ENCODE measurements around the gene RAP1GDS1. TPM values are rescaled to one million over a fixed set of nuclear protein-coding genes. Genes with fewer than 3 reads are reported as not detected.
"Not testable (repeated sequence)": the region's sequence is repeated elsewhere in the genome, so short reads cannot be mapped to it uniquely, and the experiment has no call there.

The RAP1GDS1 gene
- polyA plus RNA-seq, 2 donors, result 12.6 to 16.5 TPM

DNA sequence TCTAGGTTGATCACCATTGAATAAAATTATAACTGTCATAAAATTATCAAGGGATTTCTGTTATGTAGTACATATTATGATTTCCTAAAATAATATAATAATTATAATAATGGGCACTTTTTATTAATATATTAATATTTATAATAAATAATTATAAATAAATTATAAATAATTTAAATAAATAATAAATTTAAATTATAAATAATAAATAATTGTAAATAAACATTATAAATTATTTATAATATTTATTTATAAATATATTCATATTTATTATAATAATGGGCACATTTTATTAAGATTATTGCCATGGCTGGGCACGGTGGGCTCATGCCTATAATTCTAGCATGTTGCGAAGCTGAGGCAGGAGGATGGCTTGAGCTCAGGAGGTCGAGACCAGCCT is 24.5 kb downstream of the RAP1GDS1 start:
- 92 to 98% methylated on average over 3 of the region's 3 CpGs for WGBS, 2 donors
- H3K4me3 ChIP-seq (ENCODE audit: low read depth in 1 of 2, low read length in 2 of 2), result no peak overlapping the region
- H3K27me3 ChIP-seq (ENCODE audit: control insufficient read depth in 1 of 2, insufficient read depth in 2 of 2, low read length in 2 of 2), result no peaks in the 10 kb centered on the region

GRCh38 chr4:98287328-98287727 is 26.1 kb downstream of the RAP1GDS1 start:
- Histone ChIP-seq H3K27ac (ENCODE audit: low read depth in 2 of 2, low read length in 1 of 2) (no peak overlapping the region), H3K4me3 (ENCODE audit: low read depth in 1 of 2, low read length in 2 of 2) (no peak overlapping the region), H3K9me3 (ENCODE audit: control insufficient read depth in 2 of 2, insufficient read depth in 1 of 2, low read depth in 1 of 2, low read length in 1 of 2) (no peaks in the 10 kb centered on the region), H3K27me3 (ENCODE audit: control insufficient read depth in 1 of 2, insufficient read depth in 2 of 2, low read length in 2 of 2) (no peaks in the 10 kb centered on the region), H3K36me3 (ENCODE audit: control insufficient read depth in 2 of 2, insufficient read depth in 2 of 2, low read length in 1 of 2) (no peaks in the 10 kb centered on the region), H3K4me1 (ENCODE audit: control insufficient read depth in 2 of 2, insufficient read depth in 2 of 2, low read length in 1 of 2) (no peaks in the 10 kb centered on the region)

More for the DNA sequence above, 24.5 kb downstream of the RAP1GDS1 start:
- no peaks in the 10 kb centered on the region for H3K36me3 ChIP-seq (ENCODE audit: control insufficient read depth in 2 of 2, insufficient read depth in 2 of 2, low read length in 1 of 2)
- H3K27ac ChIP-seq (ENCODE audit: low read depth in 2 of 2, low read length in 1 of 2), result no peak overlapping the region
- H3K4me1 ChIP-seq (ENCODE audit: control insufficient read depth in 2 of 2, insufficient read depth in 2 of 2, low read length in 1 of 2), result no peaks in the 10 kb centered on the region
- no peaks in the 10 kb centered on the region for H3K9me3 ChIP-seq (ENCODE audit: control insufficient read depth in 2 of 2, insufficient read depth in 1 of 2, low read depth in 1 of 2, low read length in 1 of 2)

DNA sequence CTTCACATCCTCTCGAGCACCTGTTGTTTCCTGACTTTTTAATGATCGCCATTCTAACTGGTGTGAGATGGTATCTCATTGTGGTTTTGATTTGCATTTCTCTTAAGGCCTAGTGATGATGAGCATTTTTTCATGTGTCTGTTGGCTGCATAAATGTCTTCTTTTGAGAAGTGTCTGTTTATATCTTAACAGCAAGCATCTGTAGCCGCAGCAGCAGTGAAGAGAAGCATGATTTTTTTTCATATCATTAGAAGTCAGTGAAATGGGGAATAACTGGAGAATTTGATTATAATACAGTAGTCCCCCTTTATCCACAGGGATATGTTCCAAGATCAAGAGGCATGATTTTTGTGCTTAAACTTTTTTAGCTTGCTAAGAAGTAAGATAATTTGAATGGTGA is 27.5 kb downstream of the RAP1GDS1 start:
- not testable (repeated sequence) for H3K36me3 ChIP-seq (ENCODE audit: control insufficient read depth in 2 of 2, insufficient read depth in 2 of 2, low read length in 1 of 2); H3K27me3 ChIP-seq (ENCODE audit: control insufficient read depth in 1 of 2, insufficient read depth in 2 of 2, low read length in 2 of 2); H3K9me3 ChIP-seq (ENCODE audit: control insufficient read depth in 2 of 2, insufficient read depth in 1 of 2, low read depth in 1 of 2, low read length in 1 of 2); H3K4me3 ChIP-seq (ENCODE audit: low read depth in 1 of 2, low read length in 2 of 2); H3K27ac ChIP-seq (ENCODE audit: low read depth in 2 of 2, low read length in 1 of 2); H3K4me1 ChIP-seq (ENCODE audit: control insufficient read depth in 2 of 2, insufficient read depth in 2 of 2, low read length in 1 of 2)
- 84 to 87% methylated on average over 3 of the region's 3 CpGs for WGBS, 2 donors

DNA sequence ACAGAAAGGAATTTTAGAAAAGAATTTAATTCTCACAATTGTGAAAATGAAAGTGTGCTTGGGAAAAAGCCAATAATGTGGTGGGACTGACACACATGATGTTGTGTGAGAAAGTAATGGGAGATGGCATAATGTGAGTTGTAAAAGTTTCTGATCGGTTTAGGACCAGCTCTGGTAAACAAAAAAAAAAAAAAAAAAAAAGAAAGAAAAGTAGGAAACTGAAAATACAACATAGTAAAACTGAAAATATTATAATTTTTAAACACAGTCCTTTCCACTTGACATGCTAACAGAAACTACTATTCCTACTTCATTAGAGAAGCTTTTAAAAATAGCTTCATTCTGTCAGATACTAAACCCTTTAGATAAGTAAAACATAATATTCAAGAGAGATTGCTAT is 28.2 kb downstream of the RAP1GDS1 start:
- Histone ChIP-seq H3K4me3 (ENCODE audit: low read depth in 1 of 2, low read length in 2 of 2) (no peak overlapping the region), H3K9me3 (ENCODE audit: control insufficient read depth in 2 of 2, insufficient read depth in 1 of 2, low read depth in 1 of 2, low read length in 1 of 2) (no peaks in the 10 kb centered on the region), H3K4me1 (ENCODE audit: control insufficient read depth in 2 of 2, insufficient read depth in 2 of 2, low read length in 1 of 2) (no peaks in the 10 kb centered on the region), H3K27me3 (ENCODE audit: control insufficient read depth in 1 of 2, insufficient read depth in 2 of 2, low read length in 2 of 2) (no peaks in the 10 kb centered on the region), H3K27ac (ENCODE audit: low read depth in 2 of 2, low read length in 1 of 2) (no peak overlapping the region), H3K36me3 (ENCODE audit: control insufficient read depth in 2 of 2, insufficient read depth in 2 of 2, low read length in 1 of 2) (peaks cover 0 to 2% of the 10 kb centered on the region in 2 donors)
- 76% methylated on average over 1 of the region's 1 CpG for WGBS, 2 donors

DNA sequence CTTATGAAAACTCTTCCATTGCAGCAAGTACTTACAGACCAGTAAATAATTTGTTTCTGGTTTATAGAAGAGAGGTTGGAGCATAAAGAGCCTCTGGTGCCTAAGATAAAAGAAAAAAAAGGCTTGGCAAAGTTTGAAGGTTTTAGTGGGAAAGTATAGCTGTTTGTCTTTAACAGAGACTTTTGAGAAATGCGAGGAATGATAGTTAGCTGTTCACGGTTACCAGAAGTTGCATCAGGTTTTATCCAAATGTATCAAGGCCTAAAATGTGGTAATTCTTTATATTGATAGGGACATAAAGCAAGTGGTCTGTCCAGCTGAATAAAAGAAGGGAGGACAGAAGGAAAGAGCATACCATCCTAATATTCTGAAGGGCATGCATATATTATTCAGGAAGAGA is 29.3 kb downstream of the RAP1GDS1 start:
- no peak overlapping the region for H3K27ac ChIP-seq (ENCODE audit: low read depth in 2 of 2, low read length in 1 of 2)
- H3K4me3 ChIP-seq (ENCODE audit: low read depth in 1 of 2, low read length in 2 of 2), result no peak overlapping the region
- H3K9me3 ChIP-seq (ENCODE audit: control insufficient read depth in 2 of 2, insufficient read depth in 1 of 2, low read depth in 1 of 2, low read length in 1 of 2), result no peaks in the 10 kb centered on the region
- peaks cover 0 to 2% of the 10 kb centered on the region in 2 donors for H3K36me3 ChIP-seq (ENCODE audit: control insufficient read depth in 2 of 2, insufficient read depth in 2 of 2, low read length in 1 of 2)
- H3K4me1 ChIP-seq (ENCODE audit: control insufficient read depth in 2 of 2, insufficient read depth in 2 of 2, low read length in 1 of 2), result no peaks in the 10 kb centered on the region
- 74 to 82% methylated on average over 2 of the region's 2 CpGs for WGBS, 2 donors
- H3K27me3 ChIP-seq (ENCODE audit: control insufficient read depth in 1 of 2, insufficient read depth in 2 of 2, low read length in 2 of 2), result no peaks in the 10 kb centered on the region

DNA sequence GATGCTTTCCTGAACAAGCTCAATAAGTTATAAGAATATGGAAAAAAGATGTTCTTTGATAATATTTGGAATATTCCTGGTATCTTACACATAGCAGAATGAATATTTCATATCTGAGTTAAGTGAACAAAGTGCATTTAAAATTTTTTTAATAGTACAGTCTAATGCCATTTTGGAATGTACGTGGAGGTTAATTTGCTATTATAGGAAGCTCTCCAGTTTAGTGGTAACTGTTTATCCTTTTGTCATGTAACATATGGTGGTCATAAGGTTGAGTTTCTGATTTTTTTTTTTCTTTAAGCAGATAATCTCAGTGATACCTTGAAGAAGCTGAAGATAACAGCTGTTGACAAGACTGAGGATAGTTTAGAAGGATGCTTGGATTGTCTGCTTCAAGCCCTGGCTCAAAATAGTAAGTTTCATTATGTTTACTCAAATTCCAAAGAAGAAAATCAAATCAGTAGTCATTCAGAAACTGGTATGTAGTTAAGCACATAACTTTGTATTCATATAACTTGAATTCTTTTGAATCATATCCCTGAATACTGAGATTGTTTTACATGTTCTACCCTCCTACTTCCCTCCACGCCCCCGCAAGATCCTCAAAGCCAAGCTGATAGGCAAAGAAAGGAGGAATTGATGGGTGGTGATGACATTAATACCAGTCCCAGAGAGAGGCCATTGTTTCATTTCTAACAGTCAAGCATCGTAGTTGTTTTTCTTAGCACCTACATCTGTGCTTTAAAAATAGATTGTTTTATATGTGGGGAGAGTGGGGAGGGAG is 32.1 kb downstream of the RAP1GDS1 start:
- H3K27me3 ChIP-seq (ENCODE audit: control insufficient read depth in 1 of 2, insufficient read depth in 2 of 2, low read length in 2 of 2), result no peaks in the 10 kb centered on the region
- no peak overlapping the region for H3K27ac ChIP-seq (ENCODE audit: low read depth in 2 of 2, low read length in 1 of 2)
- H3K9me3 ChIP-seq (ENCODE audit: control insufficient read depth in 2 of 2, insufficient read depth in 1 of 2, low read depth in 1 of 2, low read length in 1 of 2), result no peaks in the 10 kb centered on the region
- peaks cover 0 to 2% of the 10 kb centered on the region in 2 donors for H3K36me3 ChIP-seq (ENCODE audit: control insufficient read depth in 2 of 2, insufficient read depth in 2 of 2, low read length in 1 of 2)
- no peaks in the 10 kb centered on the region for H3K4me1 ChIP-seq (ENCODE audit: control insufficient read depth in 2 of 2, insufficient read depth in 2 of 2, low read length in 1 of 2)
- no peak overlapping the region for H3K4me3 ChIP-seq (ENCODE audit: low read depth in 1 of 2, low read length in 2 of 2)
- 84 to 89% methylated on average over 4 of the region's 4 CpGs for WGBS, 2 donors

- no peak overlapping the region for H3K27ac ChIP-seq (ENCODE audit: low read depth in 2 of 2, low read length in 1 of 2)
- WGBS, 2 donors, result 98% methylated on average over 2 of the region's 2 CpGs
- H3K9me3 ChIP-seq (ENCODE audit: control insufficient read depth in 2 of 2, insufficient read depth in 1 of 2, low read depth in 1 of 2, low read length in 1 of 2), result no peaks in the 10 kb centered on the region
- no peak overlapping the region for H3K4me3 ChIP-seq (ENCODE audit: low read depth in 1 of 2, low read length in 2 of 2)
- H3K36me3 ChIP-seq (ENCODE audit: control insufficient read depth in 2 of 2, insufficient read depth in 2 of 2, low read length in 1 of 2), result peaks cover 0 to 2% of the 10 kb centered on the region in 2 donors
- no peaks in the 10 kb centered on the region for H3K27me3 ChIP-seq (ENCODE audit: control insufficient read depth in 1 of 2, insufficient read depth in 2 of 2, low read length in 2 of 2)
- H3K4me1 ChIP-seq (ENCODE audit: control insufficient read depth in 2 of 2, insufficient read depth in 2 of 2, low read length in 1 of 2), result no peaks in the 10 kb centered on the region
Measured at GRCh38 chr4:98298022-98298421, 36.8 kb downstream of the RAP1GDS1 start.

- no peaks in the 10 kb centered on the region for H3K36me3 ChIP-seq (ENCODE audit: control insufficient read depth in 2 of 2, insufficient read depth in 2 of 2, low read length in 1 of 2)
- no peaks in the 10 kb centered on the region for H3K27me3 ChIP-seq (ENCODE audit: control insufficient read depth in 1 of 2, insufficient read depth in 2 of 2, low read length in 2 of 2)
- H3K4me1 ChIP-seq (ENCODE audit: control insufficient read depth in 2 of 2, insufficient read depth in 2 of 2, low read length in 1 of 2), result no peaks in the 10 kb centered on the region
- H3K9me3 ChIP-seq (ENCODE audit: control insufficient read depth in 2 of 2, insufficient read depth in 1 of 2, low read depth in 1 of 2, low read length in 1 of 2), result no peaks in the 10 kb centered on the region
- H3K27ac ChIP-seq (ENCODE audit: low read depth in 2 of 2, low read length in 1 of 2), result no peak overlapping the region
- no peak overlapping the region for H3K4me3 ChIP-seq (ENCODE audit: low read depth in 1 of 2, low read length in 2 of 2)
Measured at GRCh38 chr4:98300706-98301105, 39.5 kb downstream of the RAP1GDS1 start.

- no peak overlapping the region for H3K27ac ChIP-seq (ENCODE audit: low read depth in 2 of 2, low read length in 1 of 2)
- H3K4me1 ChIP-seq (ENCODE audit: control insufficient read depth in 2 of 2, insufficient read depth in 2 of 2, low read length in 1 of 2), result no peaks in the 10 kb centered on the region
- WGBS, 2 donors, result 66 to 76% methylated on average over 1 of the region's 1 CpG
- H3K4me3 ChIP-seq (ENCODE audit: low read depth in 1 of 2, low read length in 2 of 2), result no peak overlapping the region
- H3K27me3 ChIP-seq (ENCODE audit: control insufficient read depth in 1 of 2, insufficient read depth in 2 of 2, low read length in 2 of 2), result no peaks in the 10 kb centered on the region
- H3K9me3 ChIP-seq (ENCODE audit: control insufficient read depth in 2 of 2, insufficient read depth in 1 of 2, low read depth in 1 of 2, low read length in 1 of 2), result no peaks in the 10 kb centered on the region
- no peaks in the 10 kb centered on the region for H3K36me3 ChIP-seq (ENCODE audit: control insufficient read depth in 2 of 2, insufficient read depth in 2 of 2, low read length in 1 of 2)
Measured at GRCh38 chr4:98305576-98305975, 44.4 kb downstream of the RAP1GDS1 start.

- Histone ChIP-seq H3K4me1 (ENCODE audit: control insufficient read depth in 2 of 2, insufficient read depth in 2 of 2, low read length in 1 of 2) (no peaks in the 10 kb centered on the region), H3K36me3 (ENCODE audit: control insufficient read depth in 2 of 2, insufficient read depth in 2 of 2, low read length in 1 of 2) (no peaks in the 10 kb centered on the region), H3K4me3 (ENCODE audit: low read depth in 1 of 2, low read length in 2 of 2) (no peak overlapping the region), H3K27ac (ENCODE audit: low read depth in 2 of 2, low read length in 1 of 2) (no peak overlapping the region), H3K9me3 (ENCODE audit: control insufficient read depth in 2 of 2, insufficient read depth in 1 of 2, low read depth in 1 of 2, low read length in 1 of 2) (no peaks in the 10 kb centered on the region), H3K27me3 (ENCODE audit: control insufficient read depth in 1 of 2, insufficient read depth in 2 of 2, low read length in 2 of 2) (no peaks in the 10 kb centered on the region)
- 94 to 96% methylated on average over 2 of the region's 2 CpGs for WGBS, 2 donors
Measured at GRCh38 chr4:98310867-98311266, 49.7 kb downstream of the RAP1GDS1 start.
